IMR-90 (cell line): ENCODE data around the gene KCNQ5. TPM values are rescaled to one million over a fixed set of nuclear protein-coding genes. Genes with fewer than 3 reads are reported as not detected.

Experiments
- ATAC-seq: fragments of 200-7000 bp; cut with Tn5 transposase; 2 replicates; pipeline ENCODE4 v1.9.1; 2020; ENCODE audit warnings: low read depth, mild to moderate bottlenecking, moderate library complexity
- BruUV-seq: library from RNA; stranded (reverse); fragments of 400-500 nt; replicated peaks from 2 replicates; lab custom pipeline; 2021; lab: Mats Ljungman, UMichigan
- CTCF ChIA-PET: fragments of 300-600 bp; formaldehyde crosslinking; extraction: SDS; loops from one replicate; lab custom pipeline; 2021; ENCODE audit warnings: antibody characterized with exemption; lab: Yijun Ruan, JAX
- POLR2A ChIA-PET: fragments of 300-600 bp; sonication (Branson Sonifier 250); formaldehyde crosslinking; loops from one replicate; lab custom pipeline; 2022; ENCODE audit warnings: antibody characterized with exemption; ENCODE audit not compliant: unreplicated experiment; lab: Charles Lee
- DNase-seq: peaks from one replicate; pipeline ENCODE4 v3.0.0; 2013
- H2AFZ ChIP-seq: replicated peaks from 2 replicates; pipeline ENCODE3; 2013; ENCODE audit warnings: low read length, mild to moderate bottlenecking; ENCODE audit not compliant: poor library complexity
- H2AK5ac ChIP-seq: 2 replicates; pipeline ENCODE4 v1.6.1; 2013; ENCODE audit warnings: low read depth, low read length, inconsistent platforms
- H2AK9ac ChIP-seq: replicated peaks from 2 replicates; pipeline ENCODE3; 2013; ENCODE audit warnings: mild to moderate bottlenecking, low read depth, low read length, moderate library complexity; ENCODE audit not compliant: poor library complexity
- H2BK120ac ChIP-seq: 2 replicates; pipeline ENCODE4 v1.6.1; 2013; ENCODE audit warnings: low read depth, low read length, inconsistent platforms
- H2BK15ac ChIP-seq: 3 replicates; pipeline ENCODE4 v1.6.1; 2013; ENCODE audit warnings: low read depth, low read length, inconsistent platforms
- H2BK20ac ChIP-seq: 2 replicates; pipeline ENCODE4 v1.6.1; 2013; ENCODE audit warnings: low read depth, mild to moderate bottlenecking, inconsistent platforms, low read length, moderate library complexity
- H2BK5ac ChIP-seq: 2 replicates; pipeline ENCODE4 v1.6.1; 2013; ENCODE audit warnings: mild to moderate bottlenecking, low read depth, low read length, inconsistent platforms; ENCODE audit not compliant: poor library complexity, severe bottlenecking
- H3K14ac ChIP-seq: replicated peaks from 2 replicates; pipeline ENCODE4 v1.6.1; 2013; ENCODE audit warnings: low read depth, low read length, inconsistent platforms
- H3K18ac ChIP-seq: 2 replicates; pipeline ENCODE4 v1.6.1; 2013; ENCODE audit warnings: low read depth, low read length, control low read depth
- H3K23ac ChIP-seq: 2 replicates; pipeline ENCODE4 v1.6.1; 2013; ENCODE audit warnings: low read depth, low read length, inconsistent platforms
- H3K27ac ChIP-seq: 2 replicates; pipeline ENCODE4 v1.5.1; 2013; ENCODE audit warnings: mild to moderate bottlenecking, control low read depth, low read length; ENCODE audit not compliant: insufficient read depth
- H3K27me3 ChIP-seq: 2 replicates; pipeline ENCODE4 v1.6.1; 2013; ENCODE audit warnings: low read length; ENCODE audit not compliant: control insufficient read depth, insufficient read depth
- H3K36me3 ChIP-seq: 2 replicates; pipeline ENCODE4 v1.6.1; 2013; ENCODE audit warnings: low read length, mixed read lengths; ENCODE audit not compliant: control insufficient read depth, insufficient read depth
- H3K4ac ChIP-seq: 2 replicates; pipeline ENCODE4 v1.6.1; 2013; ENCODE audit warnings: low read depth, low read length, inconsistent platforms
- H3K4me1 ChIP-seq: 2 replicates; pipeline ENCODE4 v1.6.1; 2013; ENCODE audit warnings: low read length, mixed read lengths; ENCODE audit not compliant: control insufficient read depth, insufficient read depth
- H3K4me2 ChIP-seq: 2 replicates; pipeline ENCODE4 v1.6.1; 2013; ENCODE audit warnings: low read depth, mild to moderate bottlenecking, control low read depth, low read length, moderate library complexity
- H3K4me3 ChIP-seq: 2 replicates; pipeline ENCODE4 v1.5.1; 2013; ENCODE audit warnings: low read depth, mild to moderate bottlenecking, control low read depth, low read length, moderate library complexity; ENCODE audit not compliant: insufficient read depth
- H3K56ac ChIP-seq: 2 replicates; pipeline ENCODE4 v1.6.1; 2013; ENCODE audit warnings: low read length, inconsistent platforms; ENCODE audit not compliant: insufficient read depth; ENCODE audit errors: extremely low read depth
- H3K79me1 ChIP-seq, 2 experiments: 2 replicates each; pipeline ENCODE4 v1.6.1; 2013; ENCODE audit warnings: low read length in 2 of 2, inconsistent platforms in 1 of 2, low read depth in 1 of 2
- H3K9ac ChIP-seq: 2 replicates; pipeline ENCODE4 v1.6.1; 2013; ENCODE audit warnings: low read depth, low read length, control low read depth
- H3K9me1 ChIP-seq: 2 replicates; pipeline ENCODE4 v1.6.1; 2013; ENCODE audit warnings: low read length, inconsistent platforms; ENCODE audit not compliant: insufficient read depth
- H3K9me3 ChIP-seq: 2 replicates; pipeline ENCODE4 v1.6.1; 2013; ENCODE audit warnings: low read length; ENCODE audit not compliant: control insufficient read depth, insufficient read depth
- H4K20me1 ChIP-seq: 2 replicates; pipeline ENCODE4 v1.6.1; 2013; ENCODE audit warnings: low read length, inconsistent platforms; ENCODE audit not compliant: insufficient read depth
- H4K5ac ChIP-seq: 2 replicates; pipeline ENCODE4 v1.6.1; 2013; ENCODE audit warnings: mild to moderate bottlenecking, low read depth, low read length, control low read depth
- H4K8ac ChIP-seq, 2 experiments: 2 replicates each; pipeline ENCODE4 v1.6.1; 2013; ENCODE audit warnings: low read depth in 2 of 2, low read length in 2 of 2, control low read depth in 1 of 2, inconsistent platforms in 1 of 2
- H4K91ac ChIP-seq: 2 replicates; pipeline ENCODE4 v1.6.1; 2013; ENCODE audit warnings: low read depth, low read length, inconsistent platforms; ENCODE audit not compliant: insufficient read depth
- BHLHE40 ChIP-seq: fragments of 150-350 bp; IDR thresholded peaks from 2 replicates; pipeline ENCODE4 v1.6.1; 2016; ENCODE audit warnings: mild to moderate bottlenecking, low read depth, low read length
- CEBPB ChIP-seq: IDR thresholded peaks from 2 replicates; pipeline ENCODE4 v1.6.1; 2012; ENCODE audit warnings: low read depth, low read length, improper control_type of control experiment
- CHD1 ChIP-seq: IDR thresholded peaks from 2 replicates; pipeline ENCODE4 v1.6.1; 2012; ENCODE audit warnings: low read depth, low read length, improper control_type of control experiment
- ELK1 ChIP-seq: fragments of 150-350 bp; IDR thresholded peaks from 2 replicates; pipeline ENCODE4 v1.6.1; 2016; ENCODE audit warnings: low read depth, mild to moderate bottlenecking, low read length, moderate library complexity, borderline replicate concordance
- FOS ChIP-seq: fragments of 150-350 bp; IDR thresholded peaks from 2 replicates; pipeline ENCODE4 v1.6.1; 2016; ENCODE audit warnings: low read depth, low read length
- MAFK ChIP-seq: IDR thresholded peaks from 2 replicates; pipeline ENCODE4 v1.6.1; 2012; ENCODE audit warnings: low read depth, low read length, improper control_type of control experiment
- MAZ ChIP-seq: IDR thresholded peaks from 2 replicates; pipeline ENCODE4 v1.6.1; 2012; ENCODE audit warnings: low read depth, mild to moderate bottlenecking, low read length, improper control_type of control experiment, moderate library complexity, borderline replicate concordance
- MXI1 ChIP-seq: IDR thresholded peaks from 2 replicates; pipeline ENCODE4 v1.6.1; 2012; ENCODE audit warnings: low read depth, mild to moderate bottlenecking, low read length, moderate library complexity, borderline replicate concordance
- NFE2L2 ChIP-seq: fragments of 150-350 bp; IDR thresholded peaks from 2 replicates; pipeline ENCODE4 v1.6.1; 2016; ENCODE audit warnings: low read depth, mild to moderate bottlenecking, low read length
- POLR2A ChIP-seq: IDR thresholded peaks from 2 replicates; pipeline ENCODE4 v1.6.1; 2012; ENCODE audit warnings: mild to moderate bottlenecking, low read depth, low read length
- RAD21 ChIP-seq: IDR thresholded peaks from 2 replicates; pipeline ENCODE4 v1.6.1; 2012; ENCODE audit warnings: low read length, improper control_type of control experiment
- RCOR1 ChIP-seq: IDR thresholded peaks from 2 replicates; pipeline ENCODE4 v1.6.1; 2012; ENCODE audit warnings: mild to moderate bottlenecking, low read length, improper control_type of control experiment; ENCODE audit not compliant: insufficient replicate concordance
- RFX5 ChIP-seq: IDR thresholded peaks from 2 replicates; pipeline ENCODE4 v1.8.0; 2012; ENCODE audit warnings: low read depth, mild to moderate bottlenecking, low read length, moderate library complexity
- SMC3 ChIP-seq: fragments of 150-350 bp; IDR thresholded peaks from 2 replicates; pipeline ENCODE4 v1.6.1; 2016; ENCODE audit warnings: low read depth, mild to moderate bottlenecking, antibody characterized with exemption, low read length, moderate library complexity
- WGBS, 2 experiments: methylation state at CpG; one replicate each; pipeline versions ENCODE4 v1.1.5 to v1.1.7; 2013; ENCODE audit warnings: missing lambda C conversion rate in 2 of 2; ENCODE audit not compliant: insufficient read length in 1 of 2; ENCODE audit errors: extremely low coverage in 2 of 2; 5-methylcytosine and 5-hydroxymethylcytosine counted together
- dilution Hi-C: fragments of 300-500 bp; cut with HindIII; formaldehyde crosslinking; loops from one replicate; pipeline ENCODE4 v1.14.3; 2018; ENCODE audit warnings: low sequenced_read_pairs; ENCODE audit not compliant: unreplicated experiment
- in situ Hi-C: fragments of 300-500 bp; cut with MboI; formaldehyde crosslinking; loops from 3 replicates; pipeline ENCODE4 v1.14.3; 2019; ENCODE audit warnings: low sequenced_read_pairs, inconsistent platforms, mixed read lengths
- intact Hi-C: fragments of 100-400 bp; cut with micrococcal nuclease; formaldehyde crosslinking; loops from 2 replicates; pipeline ENCODE4 v1.10.0; 2022
- polyA plus RNA-seq, 3 experiments: library from polyadenylated mRNA; depleted of rRNA; stranded (reverse); fragments of >200 nt; gene quantifications; 2 replicates each; pipeline ENCODE4 v1.2.3, GENCODE V29; 2012; ENCODE audit warnings: low replicate concordance in 1 of 3
- total RNA-seq: library from RNA; depleted of rRNA; stranded (reverse); fragments of >200 nt; gene quantifications from 2 replicates; pipeline ENCODE4 v1.2.3, GENCODE V29; 2012
- TF ChIP-seq, protein P1 (sequence below): fragments of 150-350 bp; IDR thresholded peaks from 2 replicates; pipeline ENCODE4 v1.6.1; 2017; ENCODE audit warnings: mild to moderate bottlenecking, antibody characterized with exemption, low read length, low read depth
- TF ChIP-seq, protein P2 (sequence below): conservative IDR thresholded peaks from 2 replicates; pipeline ENCODE4 v1.5.1; 2012; ENCODE audit warnings: mild to moderate bottlenecking, low read depth, low read length, improper control_type of control experiment

KCNQ5 gene
- total and polyA plus RNA-seq, 2 of the 4 experiments (the other 2 are of a cell fraction), result 0.75 to 1.3 TPM

GRCh38 chr6:73049971-73050594 is 428.2 kb downstream of the KCNQ5 start:
- dilution Hi-C loops (no loop called here), in situ Hi-C loops (no loop called here), intact Hi-C loops (no loop called here)
- no TSS peak for BruUV-seq
- TF ChIP-seq, protein P1, sequence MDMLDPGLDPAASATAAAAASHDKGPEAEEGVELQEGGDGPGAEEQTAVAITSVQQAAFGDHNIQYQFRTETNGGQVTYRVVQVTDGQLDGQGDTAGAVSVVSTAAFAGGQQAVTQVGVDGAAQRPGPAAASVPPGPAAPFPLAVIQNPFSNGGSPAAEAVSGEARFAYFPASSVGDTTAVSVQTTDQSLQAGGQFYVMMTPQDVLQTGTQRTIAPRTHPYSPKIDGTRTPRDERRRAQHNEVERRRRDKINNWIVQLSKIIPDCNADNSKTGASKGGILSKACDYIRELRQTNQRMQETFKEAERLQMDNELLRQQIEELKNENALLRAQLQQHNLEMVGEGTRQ, result no peak
- TF ChIP-seq MXI1 (no peak), CEBPB (no peak), NFE2L2 (no peak), CHD1 (no peak), RFX5 (no peak), ELK1 (no peak), MAZ (no peak), RCOR1 (no peak), BHLHE40 (no peak), RAD21 (no peak), FOS (no peak), SMC3 (no peak), MAFK (no peak), POLR2A (no peak)
- TF ChIP-seq, protein P2, sequence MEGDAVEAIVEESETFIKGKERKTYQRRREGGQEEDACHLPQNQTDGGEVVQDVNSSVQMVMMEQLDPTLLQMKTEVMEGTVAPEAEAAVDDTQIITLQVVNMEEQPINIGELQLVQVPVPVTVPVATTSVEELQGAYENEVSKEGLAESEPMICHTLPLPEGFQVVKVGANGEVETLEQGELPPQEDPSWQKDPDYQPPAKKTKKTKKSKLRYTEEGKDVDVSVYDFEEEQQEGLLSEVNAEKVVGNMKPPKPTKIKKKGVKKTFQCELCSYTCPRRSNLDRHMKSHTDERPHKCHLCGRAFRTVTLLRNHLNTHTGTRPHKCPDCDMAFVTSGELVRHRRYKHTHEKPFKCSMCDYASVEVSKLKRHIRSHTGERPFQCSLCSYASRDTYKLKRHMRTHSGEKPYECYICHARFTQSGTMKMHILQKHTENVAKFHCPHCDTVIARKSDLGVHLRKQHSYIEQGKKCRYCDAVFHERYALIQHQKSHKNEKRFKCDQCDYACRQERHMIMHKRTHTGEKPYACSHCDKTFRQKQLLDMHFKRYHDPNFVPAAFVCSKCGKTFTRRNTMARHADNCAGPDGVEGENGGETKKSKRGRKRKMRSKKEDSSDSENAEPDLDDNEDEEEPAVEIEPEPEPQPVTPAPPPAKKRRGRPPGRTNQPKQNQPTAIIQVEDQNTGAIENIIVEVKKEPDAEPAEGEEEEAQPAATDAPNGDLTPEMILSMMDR, result no peak
- no peak overlapping the region for H3K18ac ChIP-seq
- POLR2A ChIA-PET, result no interaction called here
- no peak overlapping the region for H2AK5ac ChIP-seq
- ATAC-seq (no peak), DNase-seq (no peak)
- H3K23ac ChIP-seq, result no peak overlapping the region
- CTCF ChIA-PET, result no interaction called here
- H3K36me3 ChIP-seq, result no peaks in the 10 kb centered on the region
- no peaks in the 10 kb centered on the region for H3K9me3 ChIP-seq
- no peak overlapping the region for H4K5ac ChIP-seq
- H3K79me1 ChIP-seq, result no peaks in the 10 kb centered on the region
- H3K9me1 ChIP-seq, result no peaks in the 10 kb centered on the region
- WGBS, 2 experiments, result no CpG with 5 or more reads among the region's 1 CpG
- H3K9ac ChIP-seq, result no peak overlapping the region
- H3K27ac ChIP-seq, result no peak overlapping the region
- no peak overlapping the region for H3K14ac ChIP-seq
- H2BK15ac ChIP-seq, result no peak overlapping the region
- H2AFZ ChIP-seq, result no peak overlapping the region
- H2AK9ac ChIP-seq, result no peak overlapping the region
- H3K27me3 ChIP-seq, result no peaks in the 10 kb centered on the region
- H2BK120ac ChIP-seq, result no peak overlapping the region
- H4K91ac ChIP-seq, result no peak overlapping the region
- H3K56ac ChIP-seq, result no peak overlapping the region
- no peak overlapping the region for H4K8ac ChIP-seq
- H2BK5ac ChIP-seq, result no peak overlapping the region
- no peak overlapping the region for H3K4ac ChIP-seq
- no peak overlapping the region for H2BK20ac ChIP-seq
- H3K4me2 ChIP-seq, result no peak overlapping the region
- H3K4me1 ChIP-seq, result no peaks in the 10 kb centered on the region
- no peaks in the 10 kb centered on the region for H4K20me1 ChIP-seq
- no peak overlapping the region for H3K4me3 ChIP-seq
